ENCODE data around the gene TK1.

DNA sequence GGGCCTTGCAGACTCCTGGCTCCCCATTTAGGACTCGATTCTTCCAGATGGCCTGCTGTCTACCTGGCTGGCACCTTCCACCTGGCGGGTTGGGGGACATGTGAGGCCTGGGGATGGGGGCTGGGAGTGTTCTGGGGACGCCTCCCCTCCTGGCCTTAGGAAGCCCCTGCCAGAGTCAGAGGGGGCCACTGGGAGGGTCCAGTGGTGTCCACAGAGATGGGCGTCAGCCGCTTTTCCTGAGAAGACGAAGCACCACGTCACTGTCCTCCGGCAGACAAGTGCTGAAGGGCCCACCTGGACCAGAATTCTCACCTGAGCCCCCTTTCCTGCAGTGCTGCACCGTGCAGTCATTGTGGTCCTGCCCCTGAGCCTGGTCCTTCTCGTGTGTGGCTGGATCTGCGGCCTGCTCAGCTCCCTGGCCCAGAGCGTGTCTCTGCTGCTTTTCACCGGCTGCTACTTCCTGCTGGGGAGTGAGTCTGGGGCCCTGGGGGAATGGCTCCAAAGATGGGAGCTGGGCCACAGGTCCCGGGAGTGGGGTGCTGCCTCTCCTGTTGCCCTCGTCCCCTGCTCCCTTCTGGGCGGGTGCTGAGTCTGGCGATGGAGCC, 47.5 kb upstream of the TK1 start:
- TF ChIP-seq, protein P1, sequence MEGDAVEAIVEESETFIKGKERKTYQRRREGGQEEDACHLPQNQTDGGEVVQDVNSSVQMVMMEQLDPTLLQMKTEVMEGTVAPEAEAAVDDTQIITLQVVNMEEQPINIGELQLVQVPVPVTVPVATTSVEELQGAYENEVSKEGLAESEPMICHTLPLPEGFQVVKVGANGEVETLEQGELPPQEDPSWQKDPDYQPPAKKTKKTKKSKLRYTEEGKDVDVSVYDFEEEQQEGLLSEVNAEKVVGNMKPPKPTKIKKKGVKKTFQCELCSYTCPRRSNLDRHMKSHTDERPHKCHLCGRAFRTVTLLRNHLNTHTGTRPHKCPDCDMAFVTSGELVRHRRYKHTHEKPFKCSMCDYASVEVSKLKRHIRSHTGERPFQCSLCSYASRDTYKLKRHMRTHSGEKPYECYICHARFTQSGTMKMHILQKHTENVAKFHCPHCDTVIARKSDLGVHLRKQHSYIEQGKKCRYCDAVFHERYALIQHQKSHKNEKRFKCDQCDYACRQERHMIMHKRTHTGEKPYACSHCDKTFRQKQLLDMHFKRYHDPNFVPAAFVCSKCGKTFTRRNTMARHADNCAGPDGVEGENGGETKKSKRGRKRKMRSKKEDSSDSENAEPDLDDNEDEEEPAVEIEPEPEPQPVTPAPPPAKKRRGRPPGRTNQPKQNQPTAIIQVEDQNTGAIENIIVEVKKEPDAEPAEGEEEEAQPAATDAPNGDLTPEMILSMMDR (IDR thresholded peaks at IDR 0.05; ENCODE audit: insufficient read depth, low read length), result no peak
- TF ChIP-seq SPI1 (IDR thresholded peaks at IDR 0.05; ENCODE audit: borderline replicate concordance, low read depth), result no peak
